SK-N-SH treated with all-trans-retinoic acid at 6 μM for 48 hours (cell line): Measurements from ENCODE around the gene NFIA.

Source experiments
- ATAC-seq: fragments of 200-7000 bp; cut with Tn5 transposase; 3 replicates; pipeline ENCODE4 v1.9.1; 2020; ENCODE audit warnings: mild to moderate bottlenecking, moderate library complexity
- BACH2 ChIP-seq: fragments of 250-450 bp; sonication (Bioruptor Pico); IDR thresholded peaks from 2 replicates; pipeline ENCODE4 v1.9.0; 2021; ENCODE audit warnings: mild to moderate bottlenecking, borderline replicate concordance
- CSDC2 ChIP-seq: fragments of 250-450 bp; sonication (Bioruptor Pico); IDR thresholded peaks from 2 replicates; pipeline ENCODE4 v1.5.0; 2020; ENCODE audit warnings: mild to moderate bottlenecking, moderate library complexity
- ESRRG ChIP-seq: fragments of 250-450 bp; sonication (Bioruptor Pico); IDR thresholded peaks from 2 replicates; pipeline ENCODE4 v1.6.1; 2021; ENCODE audit warnings: mild to moderate bottlenecking
- GLIS3 ChIP-seq: fragments of 250-450 bp; sonication (Bioruptor Pico); IDR thresholded peaks from 2 replicates; pipeline ENCODE4 v1.5.0; 2020; ENCODE audit warnings: mild to moderate bottlenecking, moderate library complexity
- ISL1 ChIP-seq: fragments of 250-450 bp; sonication (Bioruptor Pico); IDR thresholded peaks from 2 replicates; pipeline ENCODE4 v2.1.2; 2022; ENCODE audit warnings: mild to moderate bottlenecking, moderate library complexity
- OSR1 ChIP-seq: fragments of 250-450 bp; sonication (Bioruptor Pico); IDR thresholded peaks from 2 replicates; pipeline ENCODE4 v1.8.0; 2022; ENCODE audit warnings: moderate library complexity, mild to moderate bottlenecking, inconsistent platforms
- PPARA ChIP-seq: fragments of 250-450 bp; sonication (Bioruptor Pico); IDR thresholded peaks from 2 replicates; pipeline ENCODE4 v1.5.0; 2020; ENCODE audit warnings: mild to moderate bottlenecking, borderline replicate concordance
- RARB ChIP-seq: fragments of 250-450 bp; sonication (Bioruptor Pico); IDR thresholded peaks from 2 replicates; pipeline ENCODE4 v1.8.0; 2021; ENCODE audit warnings: mild to moderate bottlenecking, moderate library complexity
- SNAI2 ChIP-seq: fragments of 250-450 bp; sonication (Bioruptor Pico); IDR thresholded peaks from 2 replicates; pipeline ENCODE4 v1.5.0; 2020; ENCODE audit warnings: mild to moderate bottlenecking, moderate library complexity
- TCF4 ChIP-seq: fragments of 250-450 bp; sonication (Bioruptor Pico); IDR thresholded peaks from 2 replicates; pipeline ENCODE4 v1.8.0; 2021; ENCODE audit warnings: mild to moderate bottlenecking, moderate library complexity, borderline replicate concordance
- TOX ChIP-seq: fragments of 250-450 bp; sonication (Bioruptor Pico); IDR thresholded peaks from 2 replicates; pipeline ENCODE4 v1.8.0; 2021; ENCODE audit warnings: mild to moderate bottlenecking, moderate library complexity, borderline replicate concordance
- ZC3H10 ChIP-seq: fragments of 250-450 bp; sonication (Bioruptor Pico); IDR thresholded peaks from 2 replicates; pipeline ENCODE4 v1.5.1; 2021; ENCODE audit warnings: mild to moderate bottlenecking, moderate library complexity
- ZFP3 ChIP-seq: fragments of 250-450 bp; sonication (Bioruptor Pico); IDR thresholded peaks from 2 replicates; pipeline ENCODE4 v1.5.0; 2020; ENCODE audit warnings: mild to moderate bottlenecking, moderate library complexity
- ZFP30 ChIP-seq: fragments of 450-650 bp; formaldehyde crosslinking; IDR thresholded peaks from 2 replicates; pipeline ENCODE4 v1.5.0; 2022; ENCODE audit warnings: mild to moderate bottlenecking, moderate library complexity
- ZNF565 ChIP-seq: fragments of 450-650 bp; formaldehyde crosslinking; conservative IDR thresholded peaks from 2 replicates; pipeline ENCODE4 v1.5.0; 2020; ENCODE audit warnings: low read depth, mild to moderate bottlenecking, moderate library complexity
- ZNF70 ChIP-seq: fragments of 450-650 bp; formaldehyde crosslinking; IDR thresholded peaks from 2 replicates; pipeline ENCODE4 v1.5.0; 2020; ENCODE audit warnings: mild to moderate bottlenecking, moderate library complexity
- TF ChIP-seq, protein P1 (sequence below): fragments of 250-450 bp; sonication (Bioruptor Pico); IDR thresholded peaks from 2 replicates; pipeline ENCODE4 v1.8.0; 2020; ENCODE audit warnings: mild to moderate bottlenecking, moderate library complexity, borderline replicate concordance
- TF ChIP-seq, protein P2 (sequence below): fragments of 250-450 bp; sonication (Bioruptor Pico); IDR thresholded peaks from 2 replicates; pipeline ENCODE4 v1.5.1; 2020; ENCODE audit warnings: low read depth, mild to moderate bottlenecking, moderate library complexity
- TF ChIP-seq, protein P3 (sequence below): fragments of 250-450 bp; sonication (Bioruptor Pico); IDR thresholded peaks from 2 replicates; pipeline ENCODE4 v1.8.0; 2021; ENCODE audit warnings: low read depth, mild to moderate bottlenecking, moderate library complexity, borderline replicate concordance
- TF ChIP-seq, protein P4 (sequence below): fragments of 250-450 bp; sonication (Bioruptor Pico); IDR thresholded peaks from 2 replicates; pipeline ENCODE4 v1.5.1; 2021; ENCODE audit warnings: mild to moderate bottlenecking, moderate library complexity

Gene NFIA

DNA sequence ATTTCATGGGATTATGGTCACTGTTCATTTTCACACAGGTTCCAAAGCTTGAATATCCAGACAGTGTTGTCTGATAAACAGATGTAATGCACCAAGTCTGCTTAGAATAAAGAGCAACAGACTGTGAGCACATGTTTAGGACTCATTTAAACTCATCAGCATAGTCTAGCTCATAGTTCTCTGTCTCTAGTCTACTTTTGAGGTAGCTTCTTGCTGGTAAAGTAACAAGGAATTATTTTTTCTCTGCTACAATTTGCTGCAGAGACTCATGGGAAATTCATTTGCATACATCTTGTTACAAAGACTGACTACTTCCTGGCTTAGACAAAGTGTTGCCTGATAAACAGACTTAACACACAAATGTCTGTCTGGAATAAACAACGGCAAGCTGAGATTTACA, 187.2 kb downstream of the NFIA start (continued):
- TF ChIP-seq, protein P1, sequence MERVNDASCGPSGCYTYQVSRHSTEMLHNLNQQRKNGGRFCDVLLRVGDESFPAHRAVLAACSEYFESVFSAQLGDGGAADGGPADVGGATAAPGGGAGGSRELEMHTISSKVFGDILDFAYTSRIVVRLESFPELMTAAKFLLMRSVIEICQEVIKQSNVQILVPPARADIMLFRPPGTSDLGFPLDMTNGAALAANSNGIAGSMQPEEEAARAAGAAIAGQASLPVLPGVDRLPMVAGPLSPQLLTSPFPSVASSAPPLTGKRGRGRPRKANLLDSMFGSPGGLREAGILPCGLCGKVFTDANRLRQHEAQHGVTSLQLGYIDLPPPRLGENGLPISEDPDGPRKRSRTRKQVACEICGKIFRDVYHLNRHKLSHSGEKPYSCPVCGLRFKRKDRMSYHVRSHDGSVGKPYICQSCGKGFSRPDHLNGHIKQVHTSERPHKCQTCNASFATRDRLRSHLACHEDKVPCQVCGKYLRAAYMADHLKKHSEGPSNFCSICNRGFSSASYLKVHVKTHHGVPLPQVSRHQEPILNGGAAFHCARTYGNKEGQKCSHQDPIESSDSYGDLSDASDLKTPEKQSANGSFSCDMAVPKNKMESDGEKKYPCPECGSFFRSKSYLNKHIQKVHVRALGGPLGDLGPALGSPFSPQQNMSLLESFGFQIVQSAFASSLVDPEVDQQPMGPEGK (CRISPR knock-in tag): no peak
- TF ChIP-seq ZNF565 (CRISPR knock-in tag) (no peak), ZNF70 (CRISPR knock-in tag) (no peak), ESRRG (no peak)
- TF ChIP-seq, protein P2, sequence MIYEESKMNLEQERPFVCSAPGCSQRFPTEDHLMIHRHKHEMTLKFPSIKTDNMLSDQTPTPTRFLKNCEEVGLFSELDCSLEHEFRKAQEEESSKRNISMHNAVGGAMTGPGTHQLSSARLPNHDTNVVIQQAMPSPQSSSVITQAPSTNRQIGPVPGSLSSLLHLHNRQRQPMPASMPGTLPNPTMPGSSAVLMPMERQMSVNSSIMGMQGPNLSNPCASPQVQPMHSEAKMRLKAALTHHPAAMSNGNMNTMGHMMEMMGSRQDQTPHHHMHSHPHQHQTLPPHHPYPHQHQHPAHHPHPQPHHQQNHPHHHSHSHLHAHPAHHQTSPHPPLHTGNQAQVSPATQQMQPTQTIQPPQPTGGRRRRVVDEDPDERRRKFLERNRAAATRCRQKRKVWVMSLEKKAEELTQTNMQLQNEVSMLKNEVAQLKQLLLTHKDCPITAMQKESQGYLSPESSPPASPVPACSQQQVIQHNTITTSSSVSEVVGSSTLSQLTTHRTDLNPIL: no peak
- TF ChIP-seq, all 23 proteins: peak for 0

DNA sequence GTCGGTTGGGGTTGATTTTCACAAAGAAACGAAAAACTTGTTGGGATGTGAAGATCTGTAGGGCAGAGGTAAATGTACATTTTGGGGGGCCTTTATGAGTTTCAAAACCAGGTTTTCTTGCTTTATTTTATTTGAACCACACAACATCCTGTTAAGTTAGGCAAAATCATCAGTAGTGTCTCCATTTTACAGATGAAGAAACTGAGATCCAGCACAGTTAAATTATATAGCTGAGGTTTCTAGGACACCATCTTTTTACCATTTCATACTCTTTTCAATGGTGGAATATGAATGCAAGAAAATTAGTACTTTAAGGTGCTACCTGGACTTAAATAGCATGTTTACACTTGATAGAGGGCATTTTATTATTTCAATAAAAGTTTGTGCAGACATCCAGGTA, 187.7 kb downstream of the NFIA start:
- TF ChIP-seq TCF4 (CRISPR knock-in tag) (no peak), TOX (no peak), BACH2 (CRISPR knock-in tag) (no peak), ZNF565 (CRISPR knock-in tag) (no peak), GLIS3 (CRISPR knock-in tag) (no peak), ZFP3 (no peak), SNAI2 (CRISPR knock-in tag) (no peak), ZC3H10 (CRISPR knock-in tag) (no peak), OSR1 (CRISPR knock-in tag) (no peak)
- TF ChIP-seq, protein P2: no peak
- TF ChIP-seq, protein P3, sequence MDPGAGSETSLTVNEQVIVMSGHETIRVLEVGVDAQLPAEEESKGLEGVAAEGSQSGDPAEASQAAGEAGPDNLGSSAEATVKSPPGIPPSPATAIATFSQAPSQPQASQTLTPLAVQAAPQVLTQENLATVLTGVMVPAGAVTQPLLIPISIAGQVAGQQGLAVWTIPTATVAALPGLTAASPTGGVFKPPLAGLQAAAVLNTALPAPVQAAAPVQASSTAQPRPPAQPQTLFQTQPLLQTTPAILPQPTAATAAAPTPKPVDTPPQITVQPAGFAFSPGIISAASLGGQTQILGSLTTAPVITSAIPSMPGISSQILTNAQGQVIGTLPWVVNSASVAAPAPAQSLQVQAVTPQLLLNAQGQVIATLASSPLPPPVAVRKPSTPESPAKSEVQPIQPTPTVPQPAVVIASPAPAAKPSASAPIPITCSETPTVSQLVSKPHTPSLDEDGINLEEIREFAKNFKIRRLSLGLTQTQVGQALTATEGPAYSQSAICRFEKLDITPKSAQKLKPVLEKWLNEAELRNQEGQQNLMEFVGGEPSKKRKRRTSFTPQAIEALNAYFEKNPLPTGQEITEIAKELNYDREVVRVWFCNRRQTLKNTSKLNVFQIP (CRISPR knock-in tag): no peak
- ATAC-seq: no peak

DNA sequence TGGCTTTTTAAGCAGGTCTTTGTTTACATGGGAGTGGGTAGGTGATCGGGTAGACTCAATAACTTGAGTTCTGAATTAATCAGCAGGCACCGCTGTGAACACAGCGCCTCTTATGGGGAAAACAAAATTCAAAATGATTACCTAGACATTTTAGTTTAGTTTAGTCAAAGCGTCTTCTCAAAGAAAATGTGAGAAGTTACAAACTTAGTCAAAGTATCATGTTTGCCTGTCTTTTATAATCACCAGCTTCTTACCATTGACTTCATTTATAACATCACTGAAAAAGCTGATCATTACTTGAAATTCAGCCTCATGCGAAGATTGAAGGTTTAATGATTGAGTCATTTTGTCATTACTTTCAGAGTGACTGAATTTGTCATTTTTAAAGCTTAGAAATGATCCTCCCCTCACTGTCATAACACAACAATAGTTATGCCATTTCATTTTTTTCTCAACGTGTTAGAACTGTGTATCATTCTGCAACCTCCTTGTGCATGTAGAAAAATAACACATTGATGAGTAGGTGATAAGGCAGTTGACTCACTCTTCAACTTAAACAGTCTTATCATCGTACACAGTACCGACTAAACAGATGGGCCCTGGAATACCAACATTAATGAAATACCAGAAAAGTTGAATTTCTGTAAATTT, 188.5 kb downstream of the NFIA start:
- no peak for ATAC-seq
- TF ChIP-seq ISL1 (CRISPR knock-in tag): 0 out of 2 replicates have a peak, but pooled peaks have one; percentile 15
- TF ChIP-seq, protein P1 (CRISPR knock-in tag): no peak

DNA sequence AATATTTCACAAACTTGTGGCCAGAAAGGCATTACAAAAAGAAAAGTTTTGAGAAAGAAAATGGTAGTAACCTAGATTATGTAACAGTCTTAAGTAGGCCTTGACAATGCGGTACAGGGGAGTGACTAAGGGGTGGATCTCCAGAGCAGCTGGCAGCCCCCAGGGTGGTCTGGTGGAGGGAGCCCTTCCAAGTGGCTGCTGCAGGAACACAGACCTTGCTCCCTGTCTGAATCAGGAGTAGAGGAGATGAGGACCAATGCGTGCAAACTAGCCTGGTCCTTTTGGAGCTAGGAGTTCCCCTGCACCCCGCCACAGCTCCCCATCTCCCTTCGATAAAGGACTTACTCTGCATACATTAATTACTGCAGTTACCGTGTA, 189.0 kb downstream of the NFIA start:
- no peak for ATAC-seq

DNA sequence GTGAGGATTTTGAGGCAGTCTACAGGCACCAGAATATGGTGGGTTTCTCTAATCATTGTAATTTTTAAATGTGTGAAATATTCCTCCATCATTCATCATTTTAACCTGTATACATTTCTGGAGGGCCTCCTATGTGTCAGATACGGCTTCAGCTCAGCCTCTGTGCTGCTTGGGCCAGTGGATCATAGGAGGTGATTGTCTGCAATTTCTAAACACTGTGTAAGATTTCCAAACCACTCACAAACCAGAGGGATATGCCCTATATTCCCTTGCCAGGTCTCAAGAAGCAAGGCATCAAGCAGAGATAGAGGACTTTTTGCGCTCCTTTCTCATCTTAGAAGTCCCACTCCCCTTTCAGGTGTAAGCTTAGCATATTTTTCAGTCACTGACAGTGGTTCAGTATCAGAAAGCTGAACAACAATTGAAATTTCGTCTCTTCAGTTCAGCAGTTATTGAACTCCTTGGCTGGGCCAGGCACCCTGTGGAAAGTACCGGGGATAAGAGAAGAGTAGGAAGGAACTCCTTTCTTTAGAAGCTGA, 190.9 kb downstream of the NFIA start:
- ATAC-seq: no peak
- TF ChIP-seq PPARA (CRISPR knock-in tag) (no peak), ZC3H10 (CRISPR knock-in tag) (no peak), CSDC2 (CRISPR knock-in tag) (no peak), SNAI2 (CRISPR knock-in tag) (no peak), ZFP30 (CRISPR knock-in tag) (no peak), ISL1 (CRISPR knock-in tag) (no peak), OSR1 (CRISPR knock-in tag) (no peak), TOX (no peak), RARB (CRISPR knock-in tag) (no peak)
- TF ChIP-seq, protein P1 (CRISPR knock-in tag): no peak
- TF ChIP-seq, protein P4, sequence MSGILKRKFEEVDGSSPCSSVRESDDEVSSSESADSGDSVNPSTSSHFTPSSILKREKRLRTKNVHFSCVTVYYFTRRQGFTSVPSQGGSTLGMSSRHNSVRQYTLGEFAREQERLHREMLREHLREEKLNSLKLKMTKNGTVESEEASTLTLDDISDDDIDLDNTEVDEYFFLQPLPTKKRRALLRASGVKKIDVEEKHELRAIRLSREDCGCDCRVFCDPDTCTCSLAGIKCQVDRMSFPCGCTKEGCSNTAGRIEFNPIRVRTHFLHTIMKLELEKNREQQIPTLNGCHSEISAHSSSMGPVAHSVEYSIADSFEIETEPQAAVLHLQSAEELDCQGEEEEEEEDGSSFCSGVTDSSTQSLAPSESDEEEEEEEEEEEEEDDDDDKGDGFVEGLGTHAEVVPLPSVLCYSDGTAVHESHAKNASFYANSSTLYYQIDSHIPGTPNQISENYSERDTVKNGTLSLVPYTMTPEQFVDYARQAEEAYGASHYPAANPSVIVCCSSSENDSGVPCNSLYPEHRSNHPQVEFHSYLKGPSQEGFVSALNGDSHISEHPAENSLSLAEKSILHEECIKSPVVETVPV: no peak
- TF ChIP-seq, protein P3 (CRISPR knock-in tag): no peak

More for the DNA sequence above, 189.0 kb downstream of the NFIA start:
- no peak for TF ChIP-seq ZFP30 (CRISPR knock-in tag)
- TF ChIP-seq ZNF565 (CRISPR knock-in tag): no peak
- no peak for TF ChIP-seq RARB (CRISPR knock-in tag)
